IMR-90 (cell line): ENCODE results near the gene ZNF618. TPM values are rescaled to one million over a fixed set of nuclear protein-coding genes. Genes with fewer than 3 reads are reported as not detected.

Source experiments
- ATAC-seq: fragments of 200-7000 bp; cut with Tn5 transposase; 2 replicates; pipeline ENCODE4 v1.9.1; 2020; ENCODE audit warnings: low read depth, mild to moderate bottlenecking, moderate library complexity
- BruUV-seq: library from RNA; stranded (reverse); fragments of 400-500 nt; replicated peaks from 2 replicates; lab custom pipeline; 2021; lab: Mats Ljungman, UMichigan
- CTCF ChIA-PET: fragments of 300-600 bp; formaldehyde crosslinking; extraction: SDS; loops from one replicate; lab custom pipeline; 2021; ENCODE audit warnings: antibody characterized with exemption; lab: Yijun Ruan, JAX
- POLR2A ChIA-PET: fragments of 300-600 bp; sonication (Branson Sonifier 250); formaldehyde crosslinking; loops from one replicate; lab custom pipeline; 2022; ENCODE audit warnings: antibody characterized with exemption; ENCODE audit not compliant: unreplicated experiment; lab: Charles Lee
- DNase-seq: peaks from one replicate; pipeline ENCODE4 v3.0.0; 2013
- H2AFZ ChIP-seq: replicated peaks from 2 replicates; pipeline ENCODE3; 2013; ENCODE audit warnings: low read length, mild to moderate bottlenecking; ENCODE audit not compliant: poor library complexity
- H2AK5ac ChIP-seq: 2 replicates; pipeline ENCODE4 v1.6.1; 2013; ENCODE audit warnings: low read depth, low read length, inconsistent platforms
- H2AK9ac ChIP-seq: replicated peaks from 2 replicates; pipeline ENCODE3; 2013; ENCODE audit warnings: mild to moderate bottlenecking, low read depth, low read length, moderate library complexity; ENCODE audit not compliant: poor library complexity
- H2BK120ac ChIP-seq: 2 replicates; pipeline ENCODE4 v1.6.1; 2013; ENCODE audit warnings: low read depth, low read length, inconsistent platforms
- H2BK15ac ChIP-seq: 3 replicates; pipeline ENCODE4 v1.6.1; 2013; ENCODE audit warnings: low read depth, low read length, inconsistent platforms
- H2BK20ac ChIP-seq: 2 replicates; pipeline ENCODE4 v1.6.1; 2013; ENCODE audit warnings: low read depth, mild to moderate bottlenecking, inconsistent platforms, low read length, moderate library complexity
- H2BK5ac ChIP-seq: 2 replicates; pipeline ENCODE4 v1.6.1; 2013; ENCODE audit warnings: mild to moderate bottlenecking, low read depth, low read length, inconsistent platforms; ENCODE audit not compliant: poor library complexity, severe bottlenecking
- H3K14ac ChIP-seq: replicated peaks from 2 replicates; pipeline ENCODE4 v1.6.1; 2013; ENCODE audit warnings: low read depth, low read length, inconsistent platforms
- H3K18ac ChIP-seq: 2 replicates; pipeline ENCODE4 v1.6.1; 2013; ENCODE audit warnings: low read depth, low read length, control low read depth
- H3K23ac ChIP-seq: 2 replicates; pipeline ENCODE4 v1.6.1; 2013; ENCODE audit warnings: low read depth, low read length, inconsistent platforms
- H3K27ac ChIP-seq: 2 replicates; pipeline ENCODE4 v1.5.1; 2013; ENCODE audit warnings: mild to moderate bottlenecking, control low read depth, low read length; ENCODE audit not compliant: insufficient read depth
- H3K27me3 ChIP-seq: 2 replicates; pipeline ENCODE4 v1.6.1; 2013; ENCODE audit warnings: low read length; ENCODE audit not compliant: control insufficient read depth, insufficient read depth
- H3K36me3 ChIP-seq: 2 replicates; pipeline ENCODE4 v1.6.1; 2013; ENCODE audit warnings: low read length, mixed read lengths; ENCODE audit not compliant: control insufficient read depth, insufficient read depth
- H3K4ac ChIP-seq: 2 replicates; pipeline ENCODE4 v1.6.1; 2013; ENCODE audit warnings: low read depth, low read length, inconsistent platforms
- H3K4me1 ChIP-seq: 2 replicates; pipeline ENCODE4 v1.6.1; 2013; ENCODE audit warnings: low read length, mixed read lengths; ENCODE audit not compliant: control insufficient read depth, insufficient read depth
- H3K4me2 ChIP-seq: 2 replicates; pipeline ENCODE4 v1.6.1; 2013; ENCODE audit warnings: low read depth, mild to moderate bottlenecking, control low read depth, low read length, moderate library complexity
- H3K4me3 ChIP-seq: 2 replicates; pipeline ENCODE4 v1.5.1; 2013; ENCODE audit warnings: low read depth, mild to moderate bottlenecking, control low read depth, low read length, moderate library complexity; ENCODE audit not compliant: insufficient read depth
- H3K56ac ChIP-seq: 2 replicates; pipeline ENCODE4 v1.6.1; 2013; ENCODE audit warnings: low read length, inconsistent platforms; ENCODE audit not compliant: insufficient read depth; ENCODE audit errors: extremely low read depth
- H3K79me1 ChIP-seq, 2 experiments: 2 replicates each; pipeline ENCODE4 v1.6.1; 2013; ENCODE audit warnings: low read length in 2 of 2, inconsistent platforms in 1 of 2, low read depth in 1 of 2
- H3K9ac ChIP-seq: 2 replicates; pipeline ENCODE4 v1.6.1; 2013; ENCODE audit warnings: low read depth, low read length, control low read depth
- H3K9me1 ChIP-seq: 2 replicates; pipeline ENCODE4 v1.6.1; 2013; ENCODE audit warnings: low read length, inconsistent platforms; ENCODE audit not compliant: insufficient read depth
- H3K9me3 ChIP-seq: 2 replicates; pipeline ENCODE4 v1.6.1; 2013; ENCODE audit warnings: low read length; ENCODE audit not compliant: control insufficient read depth, insufficient read depth
- H4K20me1 ChIP-seq: 2 replicates; pipeline ENCODE4 v1.6.1; 2013; ENCODE audit warnings: low read length, inconsistent platforms; ENCODE audit not compliant: insufficient read depth
- H4K5ac ChIP-seq: 2 replicates; pipeline ENCODE4 v1.6.1; 2013; ENCODE audit warnings: mild to moderate bottlenecking, low read depth, low read length, control low read depth
- H4K8ac ChIP-seq, 2 experiments: 2 replicates each; pipeline ENCODE4 v1.6.1; 2013; ENCODE audit warnings: low read depth in 2 of 2, low read length in 2 of 2, control low read depth in 1 of 2, inconsistent platforms in 1 of 2
- H4K91ac ChIP-seq: 2 replicates; pipeline ENCODE4 v1.6.1; 2013; ENCODE audit warnings: low read depth, low read length, inconsistent platforms; ENCODE audit not compliant: insufficient read depth
- BHLHE40 ChIP-seq: fragments of 150-350 bp; IDR thresholded peaks from 2 replicates; pipeline ENCODE4 v1.6.1; 2016; ENCODE audit warnings: mild to moderate bottlenecking, low read depth, low read length
- CEBPB ChIP-seq: IDR thresholded peaks from 2 replicates; pipeline ENCODE4 v1.6.1; 2012; ENCODE audit warnings: low read depth, low read length, improper control_type of control experiment
- CHD1 ChIP-seq: IDR thresholded peaks from 2 replicates; pipeline ENCODE4 v1.6.1; 2012; ENCODE audit warnings: low read depth, low read length, improper control_type of control experiment
- ELK1 ChIP-seq: fragments of 150-350 bp; IDR thresholded peaks from 2 replicates; pipeline ENCODE4 v1.6.1; 2016; ENCODE audit warnings: low read depth, mild to moderate bottlenecking, low read length, moderate library complexity, borderline replicate concordance
- FOS ChIP-seq: fragments of 150-350 bp; IDR thresholded peaks from 2 replicates; pipeline ENCODE4 v1.6.1; 2016; ENCODE audit warnings: low read depth, low read length
- MAFK ChIP-seq: IDR thresholded peaks from 2 replicates; pipeline ENCODE4 v1.6.1; 2012; ENCODE audit warnings: low read depth, low read length, improper control_type of control experiment
- MXI1 ChIP-seq: IDR thresholded peaks from 2 replicates; pipeline ENCODE4 v1.6.1; 2012; ENCODE audit warnings: low read depth, mild to moderate bottlenecking, low read length, moderate library complexity, borderline replicate concordance
- NFE2L2 ChIP-seq: fragments of 150-350 bp; IDR thresholded peaks from 2 replicates; pipeline ENCODE4 v1.6.1; 2016; ENCODE audit warnings: low read depth, mild to moderate bottlenecking, low read length
- POLR2A ChIP-seq: IDR thresholded peaks from 2 replicates; pipeline ENCODE4 v1.6.1; 2012; ENCODE audit warnings: mild to moderate bottlenecking, low read depth, low read length
- RAD21 ChIP-seq: IDR thresholded peaks from 2 replicates; pipeline ENCODE4 v1.6.1; 2012; ENCODE audit warnings: low read length, improper control_type of control experiment
- RCOR1 ChIP-seq: IDR thresholded peaks from 2 replicates; pipeline ENCODE4 v1.6.1; 2012; ENCODE audit warnings: mild to moderate bottlenecking, low read length, improper control_type of control experiment; ENCODE audit not compliant: insufficient replicate concordance
- RFX5 ChIP-seq: IDR thresholded peaks from 2 replicates; pipeline ENCODE4 v1.8.0; 2012; ENCODE audit warnings: low read depth, mild to moderate bottlenecking, low read length, moderate library complexity
- SMC3 ChIP-seq: fragments of 150-350 bp; IDR thresholded peaks from 2 replicates; pipeline ENCODE4 v1.6.1; 2016; ENCODE audit warnings: low read depth, mild to moderate bottlenecking, antibody characterized with exemption, low read length, moderate library complexity
- USF2 ChIP-seq: fragments of 150-350 bp; IDR thresholded peaks from 2 replicates; pipeline ENCODE4 v1.6.1; 2017; ENCODE audit warnings: mild to moderate bottlenecking, antibody characterized with exemption, low read length, low read depth
- WGBS, 2 experiments: methylation state at CpG; one replicate each; pipeline versions ENCODE4 v1.1.5 to v1.1.7; 2013; ENCODE audit warnings: missing lambda C conversion rate in 2 of 2; ENCODE audit not compliant: insufficient read length in 1 of 2; ENCODE audit errors: extremely low coverage in 2 of 2; 5-methylcytosine and 5-hydroxymethylcytosine counted together
- dilution Hi-C: fragments of 300-500 bp; cut with HindIII; formaldehyde crosslinking; loops from one replicate; pipeline ENCODE4 v1.14.3; 2018; ENCODE audit warnings: low sequenced_read_pairs; ENCODE audit not compliant: unreplicated experiment
- in situ Hi-C: fragments of 300-500 bp; cut with MboI; formaldehyde crosslinking; loops from 3 replicates; pipeline ENCODE4 v1.14.3; 2019; ENCODE audit warnings: low sequenced_read_pairs, inconsistent platforms, mixed read lengths
- intact Hi-C: fragments of 100-400 bp; cut with micrococcal nuclease; formaldehyde crosslinking; loops from 2 replicates; pipeline ENCODE4 v1.10.0; 2022
- polyA plus RNA-seq, 3 experiments: library from polyadenylated mRNA; depleted of rRNA; stranded (reverse); fragments of >200 nt; gene quantifications; 2 replicates each; pipeline ENCODE4 v1.2.3, GENCODE V29; 2012; ENCODE audit warnings: low replicate concordance in 1 of 3
- total RNA-seq: library from RNA; depleted of rRNA; stranded (reverse); fragments of >200 nt; gene quantifications from 2 replicates; pipeline ENCODE4 v1.2.3, GENCODE V29; 2012
- TF ChIP-seq, protein P1 (sequence below): conservative IDR thresholded peaks from 2 replicates; pipeline ENCODE4 v1.5.1; 2012; ENCODE audit warnings: mild to moderate bottlenecking, low read depth, low read length, improper control_type of control experiment

The ZNF618 gene
- total and polyA plus RNA-seq, 2 of the 4 experiments (the other 2 are of a cell fraction), result 8.2 to 9.4 TPM

DNA sequence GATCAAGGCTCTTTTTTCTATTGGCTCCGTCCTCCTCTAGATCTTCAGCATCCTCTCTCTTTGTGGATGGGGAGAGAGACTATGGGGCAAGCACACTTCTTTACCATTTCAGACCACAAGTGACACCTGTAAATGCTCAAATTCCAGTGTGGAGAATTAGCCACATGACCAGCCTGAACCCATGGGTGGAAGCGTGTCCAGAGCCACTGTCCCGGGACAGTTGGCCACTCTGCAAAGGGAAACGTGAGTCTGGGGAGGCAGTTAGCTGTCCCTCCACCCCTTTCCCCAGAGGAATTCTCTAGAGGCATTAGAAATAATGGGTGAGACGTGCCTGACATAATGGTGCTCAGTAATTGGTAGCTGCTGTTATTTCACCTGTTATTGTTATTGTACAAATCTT lies 161.1 kb downstream of the ZNF618 start:
- POLR2A ChIA-PET, result no interaction called here
- BruUV-seq, result no TSS peak
- Histone ChIP-seq H4K20me1 (no peaks in the 10 kb centered on the region), H3K4ac (no peak overlapping the region), H2AK5ac (no peak overlapping the region), H3K18ac (no peak overlapping the region), H3K27ac (no peak overlapping the region), H3K4me1 (no peaks in the 10 kb centered on the region), H3K56ac (no peak overlapping the region), H4K5ac (no peak overlapping the region), H2BK120ac (no peak overlapping the region), H2BK15ac (no peak overlapping the region), H3K9me3 (no peaks in the 10 kb centered on the region), H3K36me3 (peaks cover 49% of the 10 kb centered on the region), H3K27me3 (no peaks in the 10 kb centered on the region), H2BK5ac (no peak overlapping the region), H2BK20ac (no peak overlapping the region), H3K4me2 (no peak overlapping the region), H3K9me1 (no peaks in the 10 kb centered on the region), H3K9ac (no peak overlapping the region), H3K4me3 (no peak overlapping the region), H2AFZ (no peak overlapping the region), H3K23ac (no peak overlapping the region), H2AK9ac (no peak overlapping the region), H4K91ac (no peak overlapping the region), H3K14ac (no peak overlapping the region), H3K79me1 (no peaks in the 10 kb centered on the region; a peak in 1 of 4 replicates), H4K8ac (no peak overlapping the region)
- TF ChIP-seq NFE2L2 (no peak), RCOR1 (no peak), USF2 (no peak), ELK1 (no peak), FOS (no peak), POLR2A (no peak), MAFK (no peak), CHD1 (no peak), MXI1 (no peak), SMC3 (no peak), RAD21 (no peak), CEBPB (no peak), RFX5 (no peak), BHLHE40 (no peak)
- TF ChIP-seq, protein P1, sequence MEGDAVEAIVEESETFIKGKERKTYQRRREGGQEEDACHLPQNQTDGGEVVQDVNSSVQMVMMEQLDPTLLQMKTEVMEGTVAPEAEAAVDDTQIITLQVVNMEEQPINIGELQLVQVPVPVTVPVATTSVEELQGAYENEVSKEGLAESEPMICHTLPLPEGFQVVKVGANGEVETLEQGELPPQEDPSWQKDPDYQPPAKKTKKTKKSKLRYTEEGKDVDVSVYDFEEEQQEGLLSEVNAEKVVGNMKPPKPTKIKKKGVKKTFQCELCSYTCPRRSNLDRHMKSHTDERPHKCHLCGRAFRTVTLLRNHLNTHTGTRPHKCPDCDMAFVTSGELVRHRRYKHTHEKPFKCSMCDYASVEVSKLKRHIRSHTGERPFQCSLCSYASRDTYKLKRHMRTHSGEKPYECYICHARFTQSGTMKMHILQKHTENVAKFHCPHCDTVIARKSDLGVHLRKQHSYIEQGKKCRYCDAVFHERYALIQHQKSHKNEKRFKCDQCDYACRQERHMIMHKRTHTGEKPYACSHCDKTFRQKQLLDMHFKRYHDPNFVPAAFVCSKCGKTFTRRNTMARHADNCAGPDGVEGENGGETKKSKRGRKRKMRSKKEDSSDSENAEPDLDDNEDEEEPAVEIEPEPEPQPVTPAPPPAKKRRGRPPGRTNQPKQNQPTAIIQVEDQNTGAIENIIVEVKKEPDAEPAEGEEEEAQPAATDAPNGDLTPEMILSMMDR, result no peak
- CTCF ChIA-PET, result interaction anchor here (0.5 kb wide), 1 partner anchor 20 kb away, joined by 4 read pairs; no protein-coding TSS in a partner anchor
- intact Hi-C loops, result no loop called here
- dilution Hi-C loops, result no loop called here
- WGBS, 2 experiments, result no CpG with 5 or more reads among the region's 5 CpGs
- in situ Hi-C loops, result no loop called here
- DNase-seq (no peak), ATAC-seq (no peak)
